ENCODE data around the gene INS.

- no peak for TF ChIP-seq CTCF (IDR thresholded peaks at IDR 0.05)
- no peak for TF ChIP-seq POLR2A (IDR thresholded peaks at IDR 0.05)
These were observed 27.6 kb downstream of the INS start for GRCh38 chr11:2133241-2134021.

All from thyroid gland (tissue), 4 donors.